Measurements from ENCODE around the gene PIK3C3.

Gene PIK3C3

DNA sequence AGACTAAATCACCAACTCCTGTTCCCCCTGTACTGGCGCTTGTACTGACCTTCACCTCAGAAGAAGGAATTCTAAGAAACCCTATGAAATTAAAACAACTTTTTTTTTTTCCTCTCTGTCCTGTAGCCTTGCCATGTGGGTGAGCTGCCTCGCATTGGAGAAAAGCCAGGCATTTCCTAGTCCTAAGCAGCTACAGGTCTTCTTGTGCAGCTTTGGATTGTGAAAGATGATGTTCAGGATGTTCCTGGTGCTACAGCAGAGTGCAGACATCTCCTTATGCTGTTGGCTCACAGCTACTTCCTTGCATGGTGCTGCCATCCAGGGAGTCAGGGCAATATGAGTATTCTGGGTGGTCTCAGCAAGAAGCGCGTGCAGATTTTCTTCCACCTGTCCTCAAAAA is 11.9 kb downstream of the PIK3C3 start:
- ATAC-seq, result peak; percentile 26; the same call in 2 of the 3 replicates
- no peak for TF ChIP-seq ZFP3 (CRISPR knock-in tag; IDR thresholded peaks at IDR 0.05)
- no peak for TF ChIP-seq CSDC2 (CRISPR knock-in tag; IDR thresholded peaks at IDR 0.05)
- no peak for TF ChIP-seq PPARA (CRISPR knock-in tag; IDR thresholded peaks at IDR 0.05; ENCODE audit: borderline replicate concordance)
- TF ChIP-seq ESRRG (CRISPR knock-in tag; IDR thresholded peaks at IDR 0.05), result no peak
- TF ChIP-seq ZNF70 (CRISPR knock-in tag; IDR thresholded peaks at IDR 0.05), result no peak
- TF ChIP-seq RARB (CRISPR knock-in tag; IDR thresholded peaks at IDR 0.05), result no peak
- TF ChIP-seq, protein P1, sequence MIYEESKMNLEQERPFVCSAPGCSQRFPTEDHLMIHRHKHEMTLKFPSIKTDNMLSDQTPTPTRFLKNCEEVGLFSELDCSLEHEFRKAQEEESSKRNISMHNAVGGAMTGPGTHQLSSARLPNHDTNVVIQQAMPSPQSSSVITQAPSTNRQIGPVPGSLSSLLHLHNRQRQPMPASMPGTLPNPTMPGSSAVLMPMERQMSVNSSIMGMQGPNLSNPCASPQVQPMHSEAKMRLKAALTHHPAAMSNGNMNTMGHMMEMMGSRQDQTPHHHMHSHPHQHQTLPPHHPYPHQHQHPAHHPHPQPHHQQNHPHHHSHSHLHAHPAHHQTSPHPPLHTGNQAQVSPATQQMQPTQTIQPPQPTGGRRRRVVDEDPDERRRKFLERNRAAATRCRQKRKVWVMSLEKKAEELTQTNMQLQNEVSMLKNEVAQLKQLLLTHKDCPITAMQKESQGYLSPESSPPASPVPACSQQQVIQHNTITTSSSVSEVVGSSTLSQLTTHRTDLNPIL (CRISPR knock-in tag; IDR thresholded peaks at IDR 0.05; ENCODE audit: low read depth), result no peak
- no peak for TF ChIP-seq GLIS3 (CRISPR knock-in tag; IDR thresholded peaks at IDR 0.05)
- TF ChIP-seq ARNTL (CRISPR knock-in tag; IDR thresholded peaks at IDR 0.05; ENCODE audit: borderline replicate concordance, low read depth), result no peak
- TF ChIP-seq, protein P2, sequence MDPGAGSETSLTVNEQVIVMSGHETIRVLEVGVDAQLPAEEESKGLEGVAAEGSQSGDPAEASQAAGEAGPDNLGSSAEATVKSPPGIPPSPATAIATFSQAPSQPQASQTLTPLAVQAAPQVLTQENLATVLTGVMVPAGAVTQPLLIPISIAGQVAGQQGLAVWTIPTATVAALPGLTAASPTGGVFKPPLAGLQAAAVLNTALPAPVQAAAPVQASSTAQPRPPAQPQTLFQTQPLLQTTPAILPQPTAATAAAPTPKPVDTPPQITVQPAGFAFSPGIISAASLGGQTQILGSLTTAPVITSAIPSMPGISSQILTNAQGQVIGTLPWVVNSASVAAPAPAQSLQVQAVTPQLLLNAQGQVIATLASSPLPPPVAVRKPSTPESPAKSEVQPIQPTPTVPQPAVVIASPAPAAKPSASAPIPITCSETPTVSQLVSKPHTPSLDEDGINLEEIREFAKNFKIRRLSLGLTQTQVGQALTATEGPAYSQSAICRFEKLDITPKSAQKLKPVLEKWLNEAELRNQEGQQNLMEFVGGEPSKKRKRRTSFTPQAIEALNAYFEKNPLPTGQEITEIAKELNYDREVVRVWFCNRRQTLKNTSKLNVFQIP (CRISPR knock-in tag; IDR thresholded peaks at IDR 0.05; ENCODE audit: borderline replicate concordance, low read depth), result no peak
- TF ChIP-seq, protein P3, sequence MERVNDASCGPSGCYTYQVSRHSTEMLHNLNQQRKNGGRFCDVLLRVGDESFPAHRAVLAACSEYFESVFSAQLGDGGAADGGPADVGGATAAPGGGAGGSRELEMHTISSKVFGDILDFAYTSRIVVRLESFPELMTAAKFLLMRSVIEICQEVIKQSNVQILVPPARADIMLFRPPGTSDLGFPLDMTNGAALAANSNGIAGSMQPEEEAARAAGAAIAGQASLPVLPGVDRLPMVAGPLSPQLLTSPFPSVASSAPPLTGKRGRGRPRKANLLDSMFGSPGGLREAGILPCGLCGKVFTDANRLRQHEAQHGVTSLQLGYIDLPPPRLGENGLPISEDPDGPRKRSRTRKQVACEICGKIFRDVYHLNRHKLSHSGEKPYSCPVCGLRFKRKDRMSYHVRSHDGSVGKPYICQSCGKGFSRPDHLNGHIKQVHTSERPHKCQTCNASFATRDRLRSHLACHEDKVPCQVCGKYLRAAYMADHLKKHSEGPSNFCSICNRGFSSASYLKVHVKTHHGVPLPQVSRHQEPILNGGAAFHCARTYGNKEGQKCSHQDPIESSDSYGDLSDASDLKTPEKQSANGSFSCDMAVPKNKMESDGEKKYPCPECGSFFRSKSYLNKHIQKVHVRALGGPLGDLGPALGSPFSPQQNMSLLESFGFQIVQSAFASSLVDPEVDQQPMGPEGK (CRISPR knock-in tag; IDR thresholded peaks at IDR 0.05; ENCODE audit: borderline replicate concordance), result no peak
- TF ChIP-seq SNAI2 (CRISPR knock-in tag; IDR thresholded peaks at IDR 0.05), result no peak

DNA sequence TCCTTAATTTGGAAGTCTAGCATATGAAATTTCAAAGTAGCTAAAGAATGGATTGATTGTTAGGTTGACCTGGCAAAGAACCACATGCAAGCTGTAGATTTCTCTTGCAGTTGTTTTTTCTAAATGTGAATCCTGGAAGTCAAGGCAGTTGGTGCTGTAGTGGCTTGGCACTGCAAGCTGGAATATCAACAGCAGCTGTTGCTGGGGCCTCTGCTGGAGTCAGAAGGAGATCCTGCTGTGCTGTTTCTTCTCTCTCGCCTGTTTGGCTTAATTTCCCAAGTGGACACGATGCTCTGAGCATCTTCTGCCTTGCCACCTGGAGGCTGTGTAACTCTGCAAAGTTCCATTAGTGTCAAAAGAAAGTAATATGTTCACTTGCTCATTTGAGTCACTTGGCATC is 12.6 kb downstream of the PIK3C3 start:
- TF ChIP-seq SNAI2 (CRISPR knock-in tag; IDR thresholded peaks at IDR 0.05), result no peak
- no peak for TF ChIP-seq ZFP30 (CRISPR knock-in tag; IDR thresholded peaks at IDR 0.05)
- TF ChIP-seq, protein P1 (CRISPR knock-in tag; IDR thresholded peaks at IDR 0.05; ENCODE audit: low read depth), result no peak
- TF ChIP-seq, protein P3 (CRISPR knock-in tag; IDR thresholded peaks at IDR 0.05; ENCODE audit: borderline replicate concordance), result no peak
- no peak for TF ChIP-seq ZFP3 (CRISPR knock-in tag; IDR thresholded peaks at IDR 0.05)
- no peak for TF ChIP-seq ZNF565 (CRISPR knock-in tag; conservative IDR thresholded peaks at IDR 0.05; ENCODE audit: low read depth)
- no peak for TF ChIP-seq ZNF70 (CRISPR knock-in tag; IDR thresholded peaks at IDR 0.05)
- TF ChIP-seq OSR1 (CRISPR knock-in tag; IDR thresholded peaks at IDR 0.05), result no peak
- no peak; the same call in 1 of the 2 replicates for TF ChIP-seq ISL1 (CRISPR knock-in tag; IDR thresholded peaks at IDR 0.05)
- no peak for TF ChIP-seq ESRRG (CRISPR knock-in tag; IDR thresholded peaks at IDR 0.05)
- TF ChIP-seq RARB (CRISPR knock-in tag; IDR thresholded peaks at IDR 0.05), result no peak
- no peak for TF ChIP-seq ZC3H10 (CRISPR knock-in tag; IDR thresholded peaks at IDR 0.05)
- TF ChIP-seq TCF4 (CRISPR knock-in tag; IDR thresholded peaks at IDR 0.05; ENCODE audit: borderline replicate concordance), result no peak
- TF ChIP-seq CSDC2 (CRISPR knock-in tag; IDR thresholded peaks at IDR 0.05), result no peak
- TF ChIP-seq, protein P2 (CRISPR knock-in tag; IDR thresholded peaks at IDR 0.05; ENCODE audit: borderline replicate concordance, low read depth), result no peak
- TF ChIP-seq, protein P4, sequence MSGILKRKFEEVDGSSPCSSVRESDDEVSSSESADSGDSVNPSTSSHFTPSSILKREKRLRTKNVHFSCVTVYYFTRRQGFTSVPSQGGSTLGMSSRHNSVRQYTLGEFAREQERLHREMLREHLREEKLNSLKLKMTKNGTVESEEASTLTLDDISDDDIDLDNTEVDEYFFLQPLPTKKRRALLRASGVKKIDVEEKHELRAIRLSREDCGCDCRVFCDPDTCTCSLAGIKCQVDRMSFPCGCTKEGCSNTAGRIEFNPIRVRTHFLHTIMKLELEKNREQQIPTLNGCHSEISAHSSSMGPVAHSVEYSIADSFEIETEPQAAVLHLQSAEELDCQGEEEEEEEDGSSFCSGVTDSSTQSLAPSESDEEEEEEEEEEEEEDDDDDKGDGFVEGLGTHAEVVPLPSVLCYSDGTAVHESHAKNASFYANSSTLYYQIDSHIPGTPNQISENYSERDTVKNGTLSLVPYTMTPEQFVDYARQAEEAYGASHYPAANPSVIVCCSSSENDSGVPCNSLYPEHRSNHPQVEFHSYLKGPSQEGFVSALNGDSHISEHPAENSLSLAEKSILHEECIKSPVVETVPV (CRISPR knock-in tag; IDR thresholded peaks at IDR 0.05), result no peak
- TF ChIP-seq GLIS3 (CRISPR knock-in tag; IDR thresholded peaks at IDR 0.05), result no peak
- TF ChIP-seq PPARA (CRISPR knock-in tag; IDR thresholded peaks at IDR 0.05; ENCODE audit: borderline replicate concordance), result no peak
- no peak for TF ChIP-seq TOX (CRISPR knock-in tag; IDR thresholded peaks at IDR 0.05; ENCODE audit: borderline replicate concordance)
- TF ChIP-seq ZNF8 (CRISPR knock-in tag; IDR thresholded peaks at IDR 0.05), result no peak
- peak; percentile 80 for ATAC-seq
